Measurements from ENCODE around the gene TAMALIN. TPM values are rescaled to one million over a fixed set of nuclear protein-coding genes. Genes with fewer than 3 reads are reported as not detected.
A peak's percentile ranks its signal among the peaks of the same experiment; 100 is the strongest.

The TAMALIN gene
- total RNA-seq, 1 donor from 2014 or later = 23.2 TPM

DNA sequence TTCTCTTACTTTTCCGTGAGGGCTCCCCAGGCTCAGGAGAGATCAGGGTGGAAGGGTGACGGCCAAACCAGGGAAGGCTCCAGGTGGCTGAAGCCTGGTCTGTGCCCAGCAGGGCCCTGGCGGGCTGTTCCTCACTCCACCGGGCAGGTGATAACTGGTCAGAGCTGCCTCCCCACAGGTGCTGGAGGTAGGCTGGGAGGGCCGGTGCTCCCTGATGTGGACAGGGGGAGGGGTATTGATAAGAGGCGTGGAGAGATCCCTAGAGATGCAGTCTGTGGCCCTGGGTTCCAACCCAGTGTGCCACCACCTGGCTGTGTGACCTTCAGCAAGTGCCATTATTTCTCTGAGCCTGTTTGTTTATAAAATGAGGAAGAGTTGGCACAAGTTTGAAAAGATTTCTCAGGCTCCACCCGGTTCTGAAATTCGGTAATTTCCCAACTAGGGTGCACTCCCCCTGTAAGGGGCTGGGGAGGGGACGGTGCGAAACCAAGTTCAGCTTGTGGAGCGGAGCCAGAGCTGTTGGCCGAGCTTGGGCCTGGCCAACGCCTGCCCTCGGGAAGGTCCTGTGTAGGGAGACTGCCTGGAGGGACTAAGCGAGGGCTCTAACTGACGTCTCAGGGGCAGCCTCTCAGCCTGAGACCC lies 43.5 kb downstream of the TAMALIN start:
- peak overlapping the region; percentile 97 for H3K4me3 Mint-ChIP-seq
- peak; percentile 35 for DNase-seq (ENCODE audit: low read depth, low spot score)
- no peak for TF ChIP-seq CTCF (conservative IDR thresholded peaks at IDR 0.05)
- H3K36me3 Mint-ChIP-seq (ENCODE audit: low read depth) = no peaks in the 10 kb centered on the region
- peaks cover 3% of the 10 kb centered on the region for H3K27me3 Mint-ChIP-seq (ENCODE audit: low read depth)
- H3K9me3 Mint-ChIP-seq = no peaks in the 10 kb centered on the region
- peak overlapping the region; percentile 94 for H3K27ac Mint-ChIP-seq (ENCODE audit: unreplicated experiment)
- peaks cover 48% of the 10 kb centered on the region for H3K4me1 Mint-ChIP-seq

DNA sequence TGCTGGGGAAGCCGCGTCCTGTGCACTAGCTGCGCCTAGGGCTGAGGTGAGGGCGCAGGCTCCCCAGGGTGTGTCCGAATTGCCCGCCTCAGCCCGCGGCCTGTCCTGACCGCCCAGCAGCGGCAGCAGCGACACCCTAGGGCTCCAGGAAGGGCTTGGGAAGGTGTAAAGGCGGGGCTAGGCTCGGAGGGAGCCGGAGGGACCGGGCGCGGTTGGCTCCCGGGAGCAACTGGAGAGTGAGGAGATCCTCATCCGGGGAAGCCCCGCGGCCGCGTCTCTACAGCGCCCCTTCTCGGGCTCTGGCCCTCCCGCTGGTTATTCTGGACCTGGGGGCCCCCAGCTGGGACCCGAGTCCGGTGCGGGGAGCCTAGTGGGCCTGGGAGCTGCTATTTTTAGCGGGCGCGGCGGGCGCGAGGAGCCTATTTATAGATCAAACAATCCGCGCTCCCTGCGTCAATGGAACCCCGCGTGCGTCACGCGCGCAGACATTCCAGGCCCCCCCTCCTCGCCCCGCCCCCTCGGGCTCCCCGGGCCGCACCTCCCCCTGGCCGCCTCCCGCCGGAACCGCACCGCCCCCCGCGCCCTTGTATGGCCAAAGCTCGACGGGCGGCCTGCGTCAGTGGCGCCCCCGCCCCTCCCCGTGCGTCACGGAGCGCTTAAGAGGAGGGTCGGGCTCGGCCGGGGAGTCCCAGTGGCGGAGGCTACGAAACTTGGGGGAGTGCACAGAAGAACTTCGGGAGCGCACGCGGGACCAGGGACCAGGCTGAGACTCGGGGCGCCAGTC lies 44.2 kb downstream of the TAMALIN start, which contains the start of gene NR4A1:
Gene NR4A1, plus strand, starts transcription at position 685 of the 784 bp plus-strand sequence. CDS start 2,887 bp downstream, outside the sequence.
- Mint-ChIP-seq H3K36me3 (ENCODE audit: low read depth) (no peaks in the 10 kb centered on the region), H3K4me1 (peaks cover 46% of the 10 kb centered on the region), H3K27me3 (ENCODE audit: low read depth) (peaks cover 3% of the 10 kb centered on the region), H3K4me3 (peak within 1 kb of the TSS; percentile 97), H3K9me3 (no peaks in the 10 kb centered on the region), H3K27ac (ENCODE audit: unreplicated experiment) (peak within 1 kb of the TSS; percentile 94)
- DNase-seq (ENCODE audit: low read depth, low spot score) = peak; percentile 90
- TF ChIP-seq CTCF (conservative IDR thresholded peaks at IDR 0.05) = no peak

DNA sequence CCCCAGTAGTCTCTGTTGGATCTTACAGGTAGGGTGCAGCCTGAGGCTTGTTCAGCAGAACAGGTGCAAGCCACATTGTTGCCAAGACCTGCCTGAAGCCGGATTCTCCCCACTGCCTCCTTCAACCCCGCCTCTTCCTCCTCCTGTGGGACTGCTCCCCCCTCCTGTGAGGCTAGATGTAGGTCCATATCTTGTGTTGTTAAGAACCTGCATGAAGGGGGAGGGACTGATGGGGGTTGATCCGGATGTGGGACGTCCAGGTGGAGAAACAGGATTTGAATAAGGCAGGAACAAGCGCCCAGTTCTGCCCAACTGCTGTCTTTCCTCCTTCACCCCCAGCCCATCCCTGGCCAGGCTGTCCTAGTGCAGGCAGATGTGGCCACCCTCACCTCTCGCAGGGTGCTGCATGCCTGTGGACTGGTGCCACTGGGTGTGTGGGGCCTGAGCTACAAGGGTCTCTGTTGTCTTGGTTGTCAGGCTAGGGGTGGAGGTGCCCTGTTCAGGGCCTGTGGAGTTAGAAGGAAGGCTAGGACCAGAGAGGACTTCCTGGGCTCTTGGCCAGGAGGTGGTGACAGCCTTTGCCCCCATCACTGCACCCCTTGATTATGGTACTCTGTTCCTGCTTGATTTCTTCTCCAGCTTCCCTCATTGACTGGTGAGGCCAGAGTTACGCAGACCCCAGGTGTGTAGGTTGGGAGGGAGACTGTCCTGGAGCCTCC lies 45.9 kb downstream of the TAMALIN start:
- peaks cover 3% of the 10 kb centered on the region for H3K27me3 Mint-ChIP-seq (ENCODE audit: low read depth)
- no peaks in the 10 kb centered on the region for H3K36me3 Mint-ChIP-seq (ENCODE audit: low read depth)
- peaks cover 40% of the 10 kb centered on the region for H3K4me1 Mint-ChIP-seq
- no peak for TF ChIP-seq CTCF (conservative IDR thresholded peaks at IDR 0.05)
- H3K27ac Mint-ChIP-seq (ENCODE audit: unreplicated experiment) = no peak overlapping the region
- no peaks in the 10 kb centered on the region for H3K9me3 Mint-ChIP-seq
- peak overlapping the region; percentile 97 for H3K4me3 Mint-ChIP-seq
- DNase-seq (ENCODE audit: low read depth, low spot score) = no peak

GRCh38 chr12:52053536-52054209 lies 46.9 kb downstream of the TAMALIN start:
- TF ChIP-seq CTCF (conservative IDR thresholded peaks at IDR 0.05) = no peak
- Mint-ChIP-seq H3K27me3 (ENCODE audit: low read depth) (peaks cover 3% of the 10 kb centered on the region), H3K4me1 (peaks cover 40% of the 10 kb centered on the region), H3K36me3 (ENCODE audit: low read depth) (no peaks in the 10 kb centered on the region), H3K4me3 (peak overlapping the region; percentile 97), H3K9me3 (no peaks in the 10 kb centered on the region), H3K27ac (ENCODE audit: unreplicated experiment) (no peak overlapping the region)
- DNase-seq (ENCODE audit: low read depth, low spot score) = no peak

- no peak overlapping the region for H3K4me3 Mint-ChIP-seq
- TF ChIP-seq CTCF (conservative IDR thresholded peaks at IDR 0.05) = no peak
- H3K27ac Mint-ChIP-seq (ENCODE audit: unreplicated experiment) = peak overlapping the region; percentile 81
- peaks cover 3% of the 10 kb centered on the region for H3K27me3 Mint-ChIP-seq (ENCODE audit: low read depth)
- no peak for DNase-seq (ENCODE audit: low read depth, low spot score)
- no peaks in the 10 kb centered on the region for H3K9me3 Mint-ChIP-seq
- peaks cover 37% of the 10 kb centered on the region for H3K4me1 Mint-ChIP-seq
- no peaks in the 10 kb centered on the region for H3K36me3 Mint-ChIP-seq (ENCODE audit: low read depth)
Measured at GRCh38 chr12:52054231-52054832, 47.6 kb downstream of the TAMALIN start.
